Measurements from ENCODE around the gene ASB6. TPM values are rescaled to one million over a fixed set of nuclear protein-coding genes. Genes with fewer than 3 reads are reported as not detected.
"Not testable (repeated sequence)": the region's sequence is repeated elsewhere in the genome, so short reads cannot be mapped to it uniquely, and the experiment has no call there.

The ASB6 gene
- total RNA-seq, 1 donor from 2014 or later: 28.1 TPM

DNA sequence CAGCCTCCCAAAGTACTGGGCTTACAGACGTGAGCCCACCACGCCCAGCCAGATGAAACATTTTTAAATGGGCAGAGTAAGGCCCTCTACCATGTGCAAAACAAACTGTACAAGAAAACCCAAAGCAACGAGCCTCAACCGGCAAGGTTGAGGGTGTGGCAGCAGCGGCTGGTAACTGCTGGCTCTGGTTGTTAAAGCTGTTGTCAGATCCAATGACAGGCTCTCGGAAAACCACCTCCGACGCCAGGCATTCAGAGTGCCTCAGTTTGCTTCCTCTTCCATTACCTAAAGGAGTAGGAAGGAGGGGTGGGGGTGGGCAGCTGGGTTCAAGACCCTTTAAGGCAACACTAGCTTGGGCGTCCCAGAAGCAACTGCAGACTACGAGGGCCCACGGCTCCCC lies 2.4 kb upstream of the ASB6 start:
- intact Hi-C loops (cut with micrococcal nuclease): loop anchor here (5.0 kb wide), 2 partner anchors 68 to 872 kb away; partner anchors contain the start of gene ZER1

DNA sequence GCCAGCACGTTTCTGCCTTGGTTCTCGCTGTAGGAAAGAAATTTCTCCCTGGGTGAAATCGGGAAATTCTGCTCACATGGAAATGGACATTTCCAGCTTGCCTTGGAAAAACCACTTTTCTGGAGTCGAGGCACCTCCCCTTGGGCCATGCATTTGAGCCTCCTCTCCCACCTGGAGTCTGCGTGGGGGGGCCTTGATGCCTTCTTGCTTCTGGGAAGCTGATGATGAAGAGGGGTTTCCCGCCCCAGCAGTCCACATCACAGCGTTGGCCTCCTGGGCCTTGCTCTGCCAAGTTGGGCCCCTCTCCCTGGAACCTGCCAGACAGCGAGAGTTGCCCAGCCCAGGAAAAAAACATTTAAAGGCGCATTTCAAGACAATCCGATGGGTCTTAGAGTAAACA lies 1.8 kb upstream of the ASB6 start:
- intact Hi-C loops (cut with micrococcal nuclease): loop anchor here (5.0 kb wide), 2 partner anchors 69 to 871 kb away; partner anchors contain the start of gene ZER1

DNA sequence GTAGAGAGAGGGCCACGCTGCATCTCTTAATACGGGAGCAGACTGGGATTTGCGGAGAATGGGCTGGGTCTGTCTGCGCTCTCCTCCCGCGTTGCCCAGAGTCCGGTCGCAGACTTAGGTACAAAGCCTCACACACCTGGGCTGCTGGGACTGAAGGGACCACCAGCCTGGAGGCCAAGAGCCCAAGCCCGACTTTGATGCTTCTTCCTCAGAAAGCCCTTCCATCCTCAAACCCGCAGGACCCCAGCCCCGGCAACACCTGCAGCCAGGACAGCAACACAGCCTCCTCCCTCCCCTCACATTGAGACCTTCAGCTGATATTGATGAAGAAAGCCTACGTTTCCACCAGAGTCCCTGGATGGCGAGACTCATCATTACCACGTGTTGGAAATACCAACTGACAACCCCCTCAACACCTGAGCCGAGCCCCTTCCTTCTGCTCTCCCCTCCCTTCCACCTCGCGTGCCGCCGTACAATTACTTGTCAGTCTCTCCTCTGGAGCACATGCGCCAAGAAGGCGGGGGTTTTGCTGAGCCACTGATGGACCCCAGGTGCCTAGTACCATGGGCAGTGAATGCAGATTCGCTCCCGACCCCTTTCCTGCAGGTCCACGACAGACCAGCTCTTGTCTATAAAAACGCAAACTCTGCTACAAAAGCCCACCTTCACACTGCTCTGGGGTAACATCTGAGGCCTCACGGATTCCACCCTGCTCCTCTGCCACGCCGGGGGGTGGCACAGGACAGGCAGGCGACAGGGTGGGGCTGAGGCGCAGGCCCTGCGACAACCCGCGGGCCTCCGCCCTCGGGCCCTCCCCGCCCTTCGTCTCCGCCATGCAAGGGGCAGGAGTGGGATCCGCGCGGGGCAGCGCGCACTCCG lies 841 bp downstream of the ASB6 start:
- intact Hi-C loops (cut with micrococcal nuclease): loop anchor here (5.0 kb wide), 2 partner anchors 71 to 869 kb away; partner anchors contain the start of gene ZER1

GRCh38 chr9:129640086-129640870 lies 1.7 kb downstream of the ASB6 start:
- intact Hi-C loops (cut with micrococcal nuclease): loop anchor here (5.0 kb wide), 2 partner anchors 72 to 868 kb away; partner anchors contain the start of gene ZER1

DNA sequence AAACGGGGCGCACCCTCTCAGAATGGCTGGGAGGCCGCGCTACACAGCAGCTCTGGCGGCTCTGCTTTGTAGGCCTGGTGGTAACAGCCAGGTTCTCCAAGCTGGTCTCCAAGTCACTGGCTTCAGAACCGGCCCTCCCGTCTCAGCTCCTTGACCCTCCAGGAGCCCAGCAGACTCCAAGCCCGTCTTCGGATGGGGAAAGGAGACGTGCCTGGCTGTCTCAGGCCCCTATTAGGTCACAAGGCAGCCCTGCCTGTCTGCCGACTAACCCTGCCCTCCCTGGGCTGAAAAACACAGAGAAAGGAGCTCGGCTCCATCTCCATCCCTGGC lies 2.2 kb downstream of the ASB6 start:
- intact Hi-C loops (cut with micrococcal nuclease): loop anchor here (5.0 kb wide), 2 partner anchors 73 to 867 kb away; partner anchors contain the start of gene ZER1

DNA sequence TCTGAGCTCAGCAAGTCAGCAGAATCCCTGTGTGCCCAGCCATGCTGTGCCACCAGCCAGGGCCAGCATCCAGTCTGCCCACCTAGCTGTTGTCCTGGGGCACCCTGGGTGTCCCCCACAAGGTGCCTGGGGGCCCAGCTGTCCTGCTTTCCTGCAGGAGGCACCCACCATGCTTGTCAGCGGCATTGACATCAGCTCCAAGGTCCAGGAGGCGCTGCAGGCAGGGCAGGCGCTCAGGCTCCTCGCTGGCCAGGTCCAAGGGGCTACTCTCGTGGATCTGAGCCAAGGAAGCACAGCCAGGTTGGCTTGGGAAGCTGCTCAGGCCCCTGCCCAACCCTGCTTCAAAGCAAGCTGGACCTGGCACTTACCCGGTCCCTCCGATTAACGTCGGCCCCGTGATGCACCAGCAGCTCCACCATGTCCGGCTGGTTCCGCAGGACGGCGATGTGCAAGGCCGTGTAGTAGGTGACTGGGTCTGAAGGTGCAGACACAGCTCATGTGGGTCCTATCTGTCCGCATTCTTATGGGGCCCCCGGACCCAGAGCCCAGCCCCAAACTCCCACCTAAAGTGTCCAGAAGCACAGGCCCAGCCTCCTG lies 2.8 kb downstream of the ASB6 start:
- intact Hi-C loops (cut with micrococcal nuclease): no loop called here

DNA sequence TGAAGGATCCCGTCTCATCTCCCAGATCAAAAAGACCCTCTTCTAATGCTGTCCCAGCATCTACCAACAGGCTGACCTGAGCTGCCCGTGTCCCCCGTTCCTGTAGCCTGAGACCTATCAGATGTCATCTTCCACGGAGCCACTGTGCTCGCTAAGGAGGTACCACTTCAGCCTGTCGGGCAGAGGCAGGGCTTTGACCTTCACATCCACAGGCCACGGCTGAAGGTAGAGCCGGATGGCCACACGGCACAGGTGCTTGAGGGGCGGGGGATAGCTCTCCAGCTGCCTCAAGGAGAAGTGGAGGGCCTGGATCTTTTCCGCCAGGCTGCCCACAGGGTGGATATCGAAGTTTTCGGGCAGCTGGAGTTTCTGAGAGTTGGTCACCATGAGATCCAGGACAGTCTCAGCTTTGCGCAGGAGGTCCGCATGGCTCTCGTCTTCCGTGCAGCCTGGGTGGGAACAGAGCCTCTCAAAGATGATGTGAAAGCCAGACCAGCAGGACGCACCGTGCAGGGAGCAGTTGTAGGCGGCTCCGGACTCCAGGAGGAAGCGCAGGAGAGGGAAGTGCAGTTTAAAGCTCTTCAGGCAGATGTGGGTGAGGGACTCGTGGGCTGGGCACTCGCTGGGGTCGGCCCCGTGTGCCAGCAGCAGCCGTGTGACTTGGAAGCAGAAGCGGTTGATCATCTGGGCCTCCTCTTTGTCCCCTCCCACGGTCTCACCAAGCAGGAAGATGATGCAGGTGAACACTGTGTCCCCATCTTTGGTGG lies 4.1 kb downstream of the ASB6 start:
- intact Hi-C loops (cut with micrococcal nuclease): no loop called here

DNA sequence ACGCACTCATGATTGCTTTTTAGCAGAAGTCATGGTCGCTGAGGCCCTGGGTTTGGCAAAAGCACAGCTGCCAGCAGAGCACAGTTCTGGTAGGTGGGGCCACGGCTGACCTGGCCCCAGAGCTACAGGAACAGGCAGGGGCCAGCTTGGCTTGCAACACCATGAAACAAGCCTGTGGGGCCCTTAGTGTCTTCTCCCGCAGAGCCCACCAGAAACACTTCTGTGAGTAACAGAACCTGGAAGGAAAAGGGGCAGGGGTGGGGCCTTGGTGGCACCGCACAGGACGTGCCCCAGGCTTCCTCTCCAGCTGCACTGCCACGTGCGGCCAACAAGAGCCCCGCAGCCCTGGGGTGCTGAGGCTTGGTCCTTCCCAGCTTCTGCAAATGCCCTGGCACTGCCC lies 4.8 kb downstream of the ASB6 start:
- intact Hi-C loops (cut with micrococcal nuclease): no loop called here

GRCh38 chr9:129636343-129636742 lies 5.6 kb downstream of the ASB6 start:
- intact Hi-C loops (cut with micrococcal nuclease): not testable (repeated sequence)

GRCh38 chr9:129635099-129636065 lies 6.6 kb downstream of the ASB6 start:
- intact Hi-C loops (cut with micrococcal nuclease): no loop called here

- intact Hi-C loops (cut with micrococcal nuclease): no loop called here
Measured at GRCh38 chr9:129633848-129634247, 8.1 kb downstream of the ASB6 start.

DNA sequence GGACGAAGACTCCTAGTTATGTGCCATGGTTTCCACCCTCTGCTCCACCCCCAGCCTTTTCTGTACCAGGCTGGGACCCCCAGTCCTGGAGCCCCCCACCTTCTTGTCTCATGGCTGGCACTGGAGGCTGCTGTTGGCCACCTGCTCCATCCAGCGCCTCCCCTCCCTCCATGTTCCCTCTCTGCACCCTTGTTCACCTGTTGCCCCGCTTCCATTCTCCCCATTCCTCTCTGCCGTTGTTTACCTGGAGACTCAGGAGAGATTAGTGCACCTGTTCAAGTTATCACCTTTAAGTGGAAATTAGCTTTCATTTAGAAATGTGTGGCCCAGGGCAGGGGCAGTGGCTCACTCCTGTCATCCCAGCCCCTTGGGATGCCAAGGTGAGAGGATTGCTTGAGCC lies 8.7 kb downstream of the ASB6 start:
- intact Hi-C loops (cut with micrococcal nuclease): no loop called here

- intact Hi-C loops (cut with micrococcal nuclease): no loop called here
Measured at GRCh38 chr9:129632460-129632859, 9.5 kb downstream of the ASB6 start.

DNA sequence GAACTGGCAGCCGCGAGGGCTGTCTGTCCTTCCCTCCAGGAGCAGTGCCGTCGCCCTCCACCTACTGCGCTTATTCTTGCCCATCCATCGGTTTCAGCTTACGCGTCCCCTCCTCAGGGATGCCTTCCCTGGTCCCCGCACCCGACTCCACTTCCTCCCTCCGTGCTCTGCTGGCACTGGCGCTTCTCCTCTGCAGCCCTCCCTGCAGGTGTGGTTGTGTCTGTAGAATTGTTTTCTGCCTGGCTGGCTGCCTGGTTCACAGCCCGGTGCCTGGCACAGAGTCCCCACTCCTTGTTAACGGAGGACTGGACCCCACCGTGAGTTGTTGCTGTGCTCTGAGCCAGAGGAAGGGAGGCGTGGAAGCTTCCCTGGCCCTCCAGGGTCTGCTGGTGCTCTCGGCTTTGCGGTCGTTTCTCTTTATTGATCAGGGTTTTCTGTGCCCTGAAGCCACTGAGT lies 10.2 kb downstream of the ASB6 start:
- intact Hi-C loops (cut with micrococcal nuclease): no loop called here

DNA sequence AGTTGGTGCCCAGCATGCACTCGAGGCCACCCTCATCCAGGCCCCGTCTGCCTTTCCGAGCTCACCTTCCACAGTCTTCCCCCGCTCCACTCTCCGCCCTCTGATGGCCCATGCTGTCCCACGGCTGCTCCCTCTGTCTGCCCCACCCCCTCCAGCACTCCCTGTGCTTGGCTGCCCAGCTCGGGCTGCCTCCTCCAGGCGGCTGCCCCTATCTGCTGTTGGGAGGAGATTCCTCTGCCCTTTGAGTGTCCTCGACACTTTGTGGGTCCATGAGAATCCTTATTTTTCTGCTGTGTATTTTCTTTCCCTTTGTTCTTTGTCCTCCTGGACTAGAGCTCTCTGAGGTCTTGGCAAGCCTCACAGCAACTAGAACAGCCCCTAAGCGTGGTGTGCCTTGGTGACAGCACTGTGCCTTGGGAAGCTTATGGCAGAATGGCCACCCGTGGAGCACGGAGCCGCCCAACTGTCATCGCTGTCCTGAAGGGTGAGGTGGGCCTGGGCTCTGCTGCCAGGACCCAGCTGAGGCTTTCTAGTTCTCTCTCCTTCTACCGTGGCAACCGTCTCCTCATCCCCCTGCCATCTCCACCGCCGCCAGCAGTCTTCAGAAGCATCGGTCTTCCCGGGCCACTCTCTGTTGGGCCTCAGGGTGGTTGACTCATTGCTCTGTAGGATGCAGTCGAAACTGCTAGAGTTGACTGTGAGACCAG lies 10.8 kb downstream of the ASB6 start:
- intact Hi-C loops (cut with micrococcal nuclease): no loop called here

DNA sequence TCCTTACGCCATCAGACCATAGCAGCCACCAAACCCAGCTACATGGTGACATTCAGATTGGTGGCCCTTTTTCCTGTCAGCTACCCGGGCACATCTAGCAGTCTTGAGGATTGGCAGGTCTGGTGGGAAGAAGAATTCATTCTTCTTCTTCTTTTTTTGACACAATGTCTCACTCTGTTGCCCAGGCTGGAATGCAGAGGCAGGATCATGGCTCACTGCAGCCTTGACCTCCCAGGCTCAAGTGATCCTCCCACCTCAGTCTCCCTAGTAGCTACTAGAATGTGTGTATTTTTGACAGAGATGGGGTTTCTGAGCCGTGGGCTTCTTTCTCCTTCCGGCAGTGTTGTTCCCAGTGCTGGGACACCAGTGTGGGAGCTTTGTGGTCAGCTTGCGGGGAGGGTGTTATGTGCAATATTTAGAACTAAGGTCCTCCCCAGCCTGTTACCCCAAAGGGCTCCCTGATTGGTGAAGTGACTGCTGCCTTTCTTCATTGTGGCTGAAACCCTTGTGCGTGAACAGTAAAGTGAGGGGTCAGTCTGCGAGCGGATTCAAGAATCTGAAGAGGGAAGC lies 12.6 kb downstream of the ASB6 start:
- intact Hi-C loops (cut with micrococcal nuclease): loop anchor here (10.0 kb wide), 1 partner anchor 415 kb away; the partner anchor contains the start of gene FNBP1

DNA sequence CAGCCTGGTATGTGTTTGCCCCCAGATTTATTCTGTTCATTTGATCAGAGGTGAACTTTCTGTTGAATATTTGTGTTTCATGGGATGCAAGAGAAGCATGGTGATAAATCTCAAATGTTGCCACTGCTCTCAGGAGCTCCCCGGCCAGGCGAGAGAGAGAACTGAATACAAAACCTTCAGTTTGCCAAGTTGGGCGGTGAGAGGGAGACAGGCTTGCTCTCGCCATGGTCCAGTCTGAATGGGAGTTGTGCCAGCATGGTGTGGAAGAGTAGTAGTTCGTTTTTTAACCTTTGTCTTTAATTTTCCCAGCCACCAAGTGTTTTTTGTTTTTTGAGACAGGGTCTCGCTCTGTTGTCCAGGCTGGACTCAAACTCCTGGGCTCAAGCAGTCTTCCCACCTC lies 13.2 kb downstream of the ASB6 start:
- intact Hi-C loops (cut with micrococcal nuclease): loop anchor here (10.0 kb wide), 1 partner anchor 416 kb away; the partner anchor contains the start of gene FNBP1
